ENCODE results near the gene TGM3.

- TF ChIP-seq CTCF (IDR thresholded peaks at IDR 0.05) (no peak), EP300 (IDR thresholded peaks at IDR 0.05) (no peak), POLR2A (IDR thresholded peaks at IDR 0.05) (no peak)
These were observed 54.8 kb downstream of the TGM3 start for GRCh38 chr20:2350606-2351005.
